Esophagus squamous epithelium (tissue), 4 donors: ENCODE measurements around the gene IFI44.

Source experiments
- CTCF ChIP-seq, 6 experiments: fragments of 450-650 bp in 4 of 6; fragments of 200-600 bp in 2 of 6; sonication (generic) in 2 of 6; IDR thresholded peaks; one replicate each; pipeline ENCODE4 v1.5.1; 2016 to 2019; ENCODE audit warnings: antibody characterized with exemption in 6 of 6, mild to moderate bottlenecking in 4 of 6, moderate library complexity in 4 of 6
- POLR2A ChIP-seq, 4 donors: fragments of 450-650 bp; IDR thresholded peaks; one replicate each; pipeline ENCODE4 v1.6.1; 2017; ENCODE audit warnings: antibody characterized with exemption in 4 of 4, mild to moderate bottlenecking in 4 of 4, moderate library complexity in 3 of 4

GRCh38 chr1:78622548-78622947, 27.1 kb upstream of the IFI44 start:
- TF ChIP-seq CTCF (IDR thresholded peaks at IDR 0.05) (no peak), POLR2A (IDR thresholded peaks at IDR 0.05) (no peak)
